ENCODE data around the gene DEDD.

GRCh38 chr1:161160671-161161145 is 28.2 kb upstream of the DEDD start:
- TF ChIP-seq ZNF362 (CRISPR knock-in tag; IDR thresholded peaks at IDR 0.05; ENCODE audit: borderline replicate concordance) = no peak
- no peak for TF ChIP-seq CAMTA2 (CRISPR knock-in tag; IDR thresholded peaks at IDR 0.05; ENCODE audit: borderline replicate concordance)
- TF ChIP-seq PCBP2 (optimal IDR thresholded peaks at IDR 0.05; ENCODE audit: low read depth, low read length, poor library complexity, severe bottlenecking) = no peak
- TF ChIP-seq ZNF414 (CRISPR knock-in tag; IDR thresholded peaks at IDR 0.05) = no peak
- TF ChIP-seq DNMT1 (CRISPR knock-in tag; IDR thresholded peaks at IDR 0.05) = no peak
- no peak for TF ChIP-seq RFX5 (IDR thresholded peaks at IDR 0.05; ENCODE audit: low read depth, low read length)
- no peak for TF ChIP-seq ZBTB33 (CRISPR knock-in tag; IDR thresholded peaks at IDR 0.05)
- no peak for TF ChIP-seq CTCF (CRISPR knock-in tag; IDR thresholded peaks at IDR 0.05)
- TF ChIP-seq EP300 (IDR thresholded peaks at IDR 0.05; ENCODE audit: low read depth in 2 of 2, low read length in 2 of 2) = no peak
- TF ChIP-seq EP300 (CRISPR knock-in tag; IDR thresholded peaks at IDR 0.05; ENCODE audit: borderline replicate concordance) = no peak
- no peak for TF ChIP-seq NFE2L1 (CRISPR knock-in tag; IDR thresholded peaks at IDR 0.05; ENCODE audit: borderline replicate concordance)
- no peak for TF ChIP-seq KMT2A (CRISPR knock-in tag; IDR thresholded peaks at IDR 0.05)
- no peak for TF ChIP-seq NFYB (CRISPR knock-in tag; IDR thresholded peaks at IDR 0.05)

Data from HepG2 (cell line).